Uterus (tissue), 4 donors: Measurements from ENCODE around the gene IKBKG. TPM values are rescaled to one million over a fixed set of nuclear protein-coding genes. Genes with fewer than 3 reads are reported as not detected.

Experiments
- DNase-seq, 2 donors: peaks; one replicate each; pipeline ENCODE4 v3.0.0-alpha.2; 2019 to 2020
- H3K27ac ChIP-seq, 2 donors: fragments of 200-600 bp; sonication (generic); 1 replicate in 1 of 2; 2 replicates in 1 of 2; pipeline ENCODE4 v1.5.1; 2016 to 2018
- H3K27me3 ChIP-seq, 2 donors: fragments of 200-600 bp; sonication (generic); one replicate each; pipeline ENCODE4 v1.5.1; 2018 to 2019; ENCODE audit warnings: control low read depth in 1 of 2
- H3K36me3 ChIP-seq, 2 donors: fragments of 200-600 bp; sonication (generic); one replicate each; pipeline ENCODE4 v1.5.1; 2019; ENCODE audit warnings: control low read depth in 1 of 2
- H3K4me1 ChIP-seq, 2 donors: fragments of 200-600 bp; sonication (generic); one replicate each; pipeline ENCODE4 v1.5.1; 2018 to 2019; ENCODE audit warnings: control low read depth in 1 of 2
- H3K4me3 ChIP-seq, 2 donors: fragments of 200-600 bp; sonication (generic); 1 replicate in 1 of 2; 2 replicates in 1 of 2; pipeline ENCODE4 v1.5.1; 2018 to 2019; ENCODE audit warnings: mild to moderate bottlenecking in 1 of 2
- H3K9me3 ChIP-seq, 2 donors: fragments of 200-600 bp; sonication (generic); one replicate each; pipeline ENCODE4 v1.5.1; 2019; ENCODE audit warnings: control low read depth in 1 of 2
- POLR2A ChIP-seq, 2 donors: fragments of 450-650 bp; IDR thresholded peaks; one replicate each; pipeline ENCODE4 v1.6.1; 2016; ENCODE audit warnings: antibody characterized with exemption in 2 of 2, mild to moderate bottlenecking in 1 of 2, moderate library complexity in 1 of 2
- intact Hi-C: fragments of 100-400 bp; cut with DNase I; formaldehyde crosslinking; loops from one replicate; pipeline ENCODE4 v1.15.1; 2023; ENCODE audit warnings: low total_unique reads
- total RNA-seq, 4 donors: library from RNA; depleted of rRNA in 3 of 4; stranded (reverse); fragments of >200 nt in 3 of 4; gene quantifications; one replicate each; pipeline versions ENCODE4 v1.1.0 to v1.2.4, GENCODE V29; 2014 to 2023
- TF ChIP-seq, protein P1 (sequence below), 4 experiments: fragments of 200-600 bp in 2 of 4; fragments of 450-650 bp in 2 of 4; sonication (generic) in 2 of 4; IDR thresholded peaks; one replicate each; pipeline ENCODE4 v1.5.1; 2016 to 2019; ENCODE audit warnings: antibody characterized with exemption in 4 of 4, mild to moderate bottlenecking in 2 of 4, moderate library complexity in 1 of 4
- donor health status: DM: yes; HTN: yes; CAD: no.

IKBKG gene
- total RNA-seq, 4 donors from 2014 or later: 2.6 to 30.0 (median 18.3) TPM

DNA sequence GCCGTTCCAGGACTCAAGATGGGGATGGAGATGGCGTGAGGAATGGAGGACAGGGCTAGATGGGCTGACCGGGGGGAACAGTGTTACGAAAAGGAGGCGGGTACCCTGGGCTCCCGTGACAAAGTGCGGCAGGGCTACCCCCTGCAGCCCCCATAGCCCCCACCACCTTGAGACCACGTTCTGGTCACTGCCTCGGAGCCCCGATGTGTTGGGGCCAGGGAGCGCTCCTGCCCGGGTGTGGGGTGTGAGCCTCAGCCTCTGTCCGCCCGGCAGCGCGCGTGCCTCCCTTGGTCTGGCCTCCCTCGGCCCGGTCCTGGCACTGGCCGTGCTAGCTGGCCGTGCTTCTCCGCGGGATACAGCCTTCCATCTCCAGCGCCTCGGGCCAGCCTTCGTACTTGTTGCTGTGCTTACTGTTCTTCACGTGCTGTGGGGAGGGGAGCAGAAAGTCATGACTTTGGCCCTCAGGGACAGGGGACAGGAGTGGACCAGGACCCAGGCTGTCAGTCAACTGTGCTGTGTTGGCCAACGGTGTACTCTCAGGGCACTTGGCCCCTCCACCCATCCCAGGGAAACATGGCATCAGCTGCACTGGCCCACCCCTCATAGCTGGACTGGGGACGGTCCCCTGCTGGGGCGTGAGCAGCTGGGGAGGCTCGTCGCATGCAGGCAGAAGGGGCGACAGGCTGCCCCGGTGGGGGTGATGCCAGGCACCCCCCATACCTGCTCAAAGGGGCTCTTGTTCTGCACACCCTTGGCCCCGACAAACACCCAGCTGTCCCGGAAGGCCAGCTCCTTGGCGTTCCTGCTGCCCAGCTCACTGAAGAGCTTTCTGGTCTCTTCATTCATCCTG is 40.7 kb upstream of the IKBKG start:
- Histone ChIP-seq H3K4me3 (no peak overlapping the region), H3K27ac (no peak overlapping the region), H3K36me3 (no peaks in the 10 kb centered on the region), H3K27me3 (no peaks in the 10 kb centered on the region), H3K4me1 (no peaks in the 10 kb centered on the region), H3K9me3 (no peaks in the 10 kb centered on the region)
- DNase-seq: no peak
- intact Hi-C loops: no loop called here
- TF ChIP-seq POLR2A (IDR thresholded peaks at IDR 0.05): no peak
- TF ChIP-seq, protein P1, sequence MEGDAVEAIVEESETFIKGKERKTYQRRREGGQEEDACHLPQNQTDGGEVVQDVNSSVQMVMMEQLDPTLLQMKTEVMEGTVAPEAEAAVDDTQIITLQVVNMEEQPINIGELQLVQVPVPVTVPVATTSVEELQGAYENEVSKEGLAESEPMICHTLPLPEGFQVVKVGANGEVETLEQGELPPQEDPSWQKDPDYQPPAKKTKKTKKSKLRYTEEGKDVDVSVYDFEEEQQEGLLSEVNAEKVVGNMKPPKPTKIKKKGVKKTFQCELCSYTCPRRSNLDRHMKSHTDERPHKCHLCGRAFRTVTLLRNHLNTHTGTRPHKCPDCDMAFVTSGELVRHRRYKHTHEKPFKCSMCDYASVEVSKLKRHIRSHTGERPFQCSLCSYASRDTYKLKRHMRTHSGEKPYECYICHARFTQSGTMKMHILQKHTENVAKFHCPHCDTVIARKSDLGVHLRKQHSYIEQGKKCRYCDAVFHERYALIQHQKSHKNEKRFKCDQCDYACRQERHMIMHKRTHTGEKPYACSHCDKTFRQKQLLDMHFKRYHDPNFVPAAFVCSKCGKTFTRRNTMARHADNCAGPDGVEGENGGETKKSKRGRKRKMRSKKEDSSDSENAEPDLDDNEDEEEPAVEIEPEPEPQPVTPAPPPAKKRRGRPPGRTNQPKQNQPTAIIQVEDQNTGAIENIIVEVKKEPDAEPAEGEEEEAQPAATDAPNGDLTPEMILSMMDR (IDR thresholded peaks at IDR 0.05): no peak

DNA sequence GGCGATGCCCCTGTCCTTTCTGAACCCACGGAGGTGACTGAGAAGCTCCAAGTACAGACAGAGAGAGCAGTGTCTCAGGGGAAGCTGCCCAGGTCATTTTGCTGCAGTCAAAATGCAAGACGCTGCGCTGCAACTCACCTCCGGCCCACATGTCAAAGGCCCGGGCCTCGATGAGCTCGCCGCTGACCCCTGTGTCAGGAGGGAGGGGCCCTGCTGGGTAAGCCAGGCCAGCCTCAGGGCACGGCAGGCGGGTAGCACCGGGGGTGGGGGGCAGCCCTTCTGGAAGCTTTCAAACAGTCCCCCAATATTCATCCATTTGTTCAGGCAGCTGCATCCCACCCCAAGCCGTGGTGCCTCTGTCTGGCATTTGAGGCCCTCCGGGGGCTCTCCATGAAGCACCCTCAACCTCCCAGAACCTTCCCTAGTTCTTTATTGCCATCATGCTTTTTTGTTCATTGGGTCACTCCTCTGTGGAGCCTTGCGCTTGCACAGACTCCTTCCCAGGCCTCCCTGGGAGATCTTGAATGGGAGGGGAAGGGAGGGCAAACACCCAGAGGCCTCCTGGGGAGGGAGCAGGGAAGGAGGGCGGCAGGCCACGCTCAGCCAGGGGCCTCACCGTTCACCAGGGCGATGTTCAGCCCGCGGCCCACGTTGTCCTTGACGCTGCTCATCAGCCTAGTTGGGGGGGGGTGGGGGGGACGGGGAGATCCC is 39.6 kb upstream of the IKBKG start:
- H3K36me3 ChIP-seq: no peaks in the 10 kb centered on the region
- no peak overlapping the region for H3K4me3 ChIP-seq
- intact Hi-C loops: no loop called here
- H3K27ac ChIP-seq: no peak overlapping the region
- TF ChIP-seq POLR2A (IDR thresholded peaks at IDR 0.05): no peak
- TF ChIP-seq, protein P1 (IDR thresholded peaks at IDR 0.05): no peak
- no peak for DNase-seq
- H3K27me3 ChIP-seq: no peaks in the 10 kb centered on the region
- no peaks in the 10 kb centered on the region for H3K9me3 ChIP-seq
- no peaks in the 10 kb centered on the region for H3K4me1 ChIP-seq

DNA sequence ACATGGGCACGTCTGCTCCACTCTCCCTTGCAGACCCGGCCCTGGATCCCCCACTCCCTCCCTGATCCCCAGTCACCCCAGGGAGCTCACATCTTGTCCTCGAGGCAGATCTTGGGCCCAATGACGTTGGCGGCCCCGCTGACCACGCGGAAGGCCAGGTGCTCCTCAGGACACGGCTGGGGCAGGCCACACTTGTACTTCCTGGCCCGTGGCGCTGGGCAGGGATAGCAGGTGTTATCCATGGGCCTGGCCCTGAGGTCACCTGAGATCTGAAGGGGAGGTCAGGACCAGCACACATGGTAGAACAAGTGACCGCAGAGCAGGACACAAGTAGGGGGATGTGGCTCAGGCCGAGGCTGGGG is 39.1 kb upstream of the IKBKG start:
- no peak for DNase-seq
- H3K36me3 ChIP-seq: no peaks in the 10 kb centered on the region
- H3K9me3 ChIP-seq: no peaks in the 10 kb centered on the region
- TF ChIP-seq, protein P1 (IDR thresholded peaks at IDR 0.05): no peak
- no peak for TF ChIP-seq POLR2A (IDR thresholded peaks at IDR 0.05)
- H3K4me1 ChIP-seq: no peaks in the 10 kb centered on the region
- H3K4me3 ChIP-seq: no peak overlapping the region
- H3K27me3 ChIP-seq: no peaks in the 10 kb centered on the region
- H3K27ac ChIP-seq: no peak overlapping the region
- intact Hi-C loops: no loop called here

DNA sequence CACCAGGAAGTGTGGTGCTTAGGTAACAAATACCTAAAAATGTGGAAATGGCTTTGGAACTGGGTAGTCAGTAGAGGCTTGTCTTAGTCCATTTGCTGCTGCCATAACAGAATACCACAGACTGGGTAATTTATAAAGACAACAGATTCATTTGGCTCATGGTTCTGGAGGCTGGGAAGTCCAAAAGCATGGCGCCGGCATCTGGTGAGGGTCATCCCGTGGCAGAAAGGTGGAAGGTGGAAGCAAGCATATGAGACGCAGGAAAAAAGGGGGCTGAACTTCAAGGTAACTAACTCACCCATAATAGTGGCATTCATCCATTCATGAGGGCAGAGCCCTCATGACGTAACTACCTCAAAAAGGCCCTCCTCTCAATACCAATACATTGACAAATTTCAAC is 38.0 kb upstream of the IKBKG start:
- H3K27me3 ChIP-seq: no peaks in the 10 kb centered on the region
- no peak for DNase-seq
- H3K36me3 ChIP-seq: no peaks in the 10 kb centered on the region
- no peaks in the 10 kb centered on the region for H3K9me3 ChIP-seq
- H3K27ac ChIP-seq: no peak overlapping the region
- TF ChIP-seq, protein P1 (IDR thresholded peaks at IDR 0.05): no peak
- no peak for TF ChIP-seq POLR2A (IDR thresholded peaks at IDR 0.05)
- intact Hi-C loops: no loop called here
- no peaks in the 10 kb centered on the region for H3K4me1 ChIP-seq
- H3K4me3 ChIP-seq: no peak overlapping the region

DNA sequence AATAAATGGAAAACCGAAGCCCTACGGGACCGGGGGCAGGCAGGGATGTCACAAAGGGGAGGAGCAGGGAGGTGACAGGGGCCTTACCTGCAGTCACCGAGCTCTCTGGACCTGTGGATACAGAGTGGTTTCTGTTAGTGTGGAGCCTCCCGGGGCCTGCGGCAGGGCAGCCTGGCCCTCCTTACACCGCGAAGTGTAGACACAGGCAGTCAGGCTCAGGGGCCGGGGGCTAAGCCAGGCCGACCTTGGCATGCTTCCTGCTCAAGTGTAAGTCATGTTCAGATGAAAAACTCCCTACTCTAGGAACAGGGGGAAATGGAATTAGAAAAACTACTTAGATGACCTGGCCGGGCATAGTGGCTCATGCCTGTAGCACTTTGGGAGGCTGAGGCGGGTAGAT is 35.7 kb upstream of the IKBKG start:
- TF ChIP-seq POLR2A (IDR thresholded peaks at IDR 0.05): no peak
- TF ChIP-seq, protein P1 (IDR thresholded peaks at IDR 0.05): no peak
- Histone ChIP-seq H3K9me3 (no peaks in the 10 kb centered on the region), H3K27me3 (no peaks in the 10 kb centered on the region), H3K4me3 (no peak overlapping the region), H3K36me3 (no peaks in the 10 kb centered on the region), H3K27ac (no peak overlapping the region), H3K4me1 (no peaks in the 10 kb centered on the region)
- intact Hi-C loops: no loop called here
- DNase-seq: no peak
